ENCODE data around the gene ARF3.
A peak's percentile ranks its signal among the peaks of the same experiment; 100 is the strongest.

The ARF3 gene

GRCh38 chr12:48980953-48981756 lies 23.9 kb upstream of the ARF3 start:
- DNase-seq = no peak

- peak; percentile 27 for DNase-seq
Observed at GRCh38 chr12:48980389-48980952, 23.2 kb upstream of the ARF3 start.

GRCh38 chr12:48979602-48980388 lies 22.5 kb upstream of the ARF3 start:
- no peak for DNase-seq

- no peak for DNase-seq
Observed at GRCh38 chr12:48978741-48979601, 21.7 kb upstream of the ARF3 start.

- DNase-seq = no peak
Observed at GRCh38 chr12:48978291-48978740, 21.0 kb upstream of the ARF3 start, which contains the start of gene WNT1. TSS of gene WNT1 (plus strand) at chr12:48978322. CDS start at chr12:48978651, 329 bp downstream.

- no peak for DNase-seq
Observed at GRCh38 chr12:48977290-48978281, 20.3 kb upstream of the ARF3 start.

- no peak for DNase-seq
Observed at GRCh38 chr12:48973941-48974673, 16.8 kb upstream of the ARF3 start.

GRCh38 chr12:48973531-48973930 lies 16.2 kb upstream of the ARF3 start:
- no peak for DNase-seq

- no peak for DNase-seq
Observed at GRCh38 chr12:48972952-48973483, 15.7 kb upstream of the ARF3 start.

GRCh38 chr12:48972213-48972951 lies 15.1 kb upstream of the ARF3 start:
- DNase-seq = no peak

GRCh38 chr12:48970702-48971334 lies 13.5 kb upstream of the ARF3 start:
- DNase-seq = no peak

- no peak for DNase-seq
Observed at GRCh38 chr12:48969833-48970701, 12.8 kb upstream of the ARF3 start.

- DNase-seq = no peak
Observed at GRCh38 chr12:48969160-48969771, 12.0 kb upstream of the ARF3 start.

GRCh38 chr12:48968467-48968866 lies 11.2 kb upstream of the ARF3 start:
- no peak for DNase-seq

- no peak for DNase-seq
Observed at GRCh38 chr12:48967991-48968390, 10.7 kb upstream of the ARF3 start.

- no peak for DNase-seq
Observed at GRCh38 chr12:48966177-48966895, 9.0 kb upstream of the ARF3 start.

GRCh38 chr12:48965298-48965838 lies 8.1 kb upstream of the ARF3 start:
- no peak for DNase-seq
